Activated CD8-positive, alpha-beta T cell treated with anti-CD3 and anti-CD28 coated beads for 36 hours (primary cell): Measurements from ENCODE around the gene NTNG1. TPM values are rescaled to one million over a fixed set of nuclear protein-coding genes. Genes with fewer than 3 reads are reported as not detected.

Source experiments
- ATAC-seq: fragments of 200-7000 bp; cut with Tn5 transposase; one replicate; pipeline ENCODE4 v1.10.0; 2021; ENCODE audit warnings: mild to moderate bottlenecking, moderate library complexity
- CTCF ChIA-PET: fragments of 350-600 bp; sonication (Branson Sonifier 250); formaldehyde crosslinking; loops from one replicate; lab custom pipeline; 2021; ENCODE audit warnings: antibody characterized with exemption; lab: Charles Lee
- POLR2A ChIA-PET: fragments of 350-600 bp; sonication (Branson Sonifier 250); formaldehyde crosslinking; loops from one replicate; lab custom pipeline; 2021; ENCODE audit warnings: antibody characterized with exemption; lab: Charles Lee
- DNase-seq: peaks from one replicate; pipeline ENCODE4 v3.0.0-alpha.2; 2020
- H3K27ac Mint-ChIP-seq: one replicate; pipeline ENCODE4 v1.8.0; 2021; ENCODE audit warnings: mild to moderate bottlenecking, mixed read lengths
- H3K27me3 Mint-ChIP-seq: one replicate; pipeline ENCODE4 v1.8.0; 2021; ENCODE audit warnings: mixed read lengths
- H3K36me3 Mint-ChIP-seq: one replicate; pipeline ENCODE4 v1.8.0; 2021; ENCODE audit warnings: low read depth, mixed read lengths
- H3K4me1 Mint-ChIP-seq: one replicate; pipeline ENCODE4 v1.8.0; 2021; ENCODE audit warnings: low read depth, mixed read lengths
- H3K4me3 Mint-ChIP-seq: one replicate; pipeline ENCODE4 v1.8.0; 2021; ENCODE audit warnings: mild to moderate bottlenecking, moderate library complexity, mixed read lengths
- H3K9me3 Mint-ChIP-seq: one replicate; pipeline ENCODE4 v1.8.0; 2021; ENCODE audit warnings: mixed read lengths
- intact Hi-C: fragments of 100-400 bp; cut with micrococcal nuclease; formaldehyde crosslinking; loops from one replicate; pipeline ENCODE4 v1.10.0; 2022
- total RNA-seq, 2 experiments: library from RNA; stranded (reverse); gene quantifications; one replicate each; pipeline ENCODE4 v1.2.3, GENCODE V29; 2021
- TF ChIP-seq, protein P1 (sequence below): fragments of 200-600 bp; IDR thresholded peaks from one replicate; pipeline ENCODE4 v1.8.0; 2022; ENCODE audit warnings: antibody characterized with exemption, mild to moderate bottlenecking

Gene NTNG1
- total RNA-seq, 2 experiments from 2014 or later = 0.96 to 1.0 TPM

DNA sequence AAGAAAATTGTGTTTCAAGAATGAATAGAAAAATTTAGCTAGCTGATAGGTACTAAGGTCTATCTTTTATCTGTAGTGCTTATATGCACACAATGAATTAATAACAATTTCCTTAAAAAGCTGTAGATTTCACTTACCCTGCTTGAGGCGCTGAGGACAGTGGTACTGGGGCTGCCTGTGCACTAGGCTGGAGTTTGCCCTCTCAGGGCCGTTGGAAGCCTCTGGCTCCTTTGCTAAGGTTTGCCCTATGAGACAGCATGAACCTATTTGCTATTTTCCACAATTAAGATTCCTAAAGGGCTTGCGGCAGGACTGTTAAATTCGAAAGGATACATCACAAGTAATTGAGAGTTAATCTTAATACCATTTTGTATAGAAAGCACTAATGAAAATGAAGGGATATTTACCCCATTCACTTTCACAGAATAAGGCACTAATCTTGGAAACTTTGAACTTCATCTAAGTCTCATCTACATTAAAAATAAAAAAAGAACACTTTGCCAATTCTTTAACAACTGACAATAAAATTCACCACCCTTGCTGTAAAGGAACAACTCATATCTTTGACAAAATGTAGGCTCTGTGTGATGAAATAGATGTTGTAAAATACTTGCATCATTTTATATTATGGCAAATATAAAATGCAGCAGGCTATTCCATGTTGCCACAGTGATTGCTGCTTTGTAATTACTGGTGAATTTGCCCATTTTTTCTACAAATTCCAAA, 293.0 kb downstream of the NTNG1 start:
- H3K4me1 Mint-ChIP-seq = no peaks in the 10 kb centered on the region
- no peaks in the 10 kb centered on the region for H3K36me3 Mint-ChIP-seq
- no peak overlapping the region for H3K4me3 Mint-ChIP-seq
- TF ChIP-seq, protein P1, sequence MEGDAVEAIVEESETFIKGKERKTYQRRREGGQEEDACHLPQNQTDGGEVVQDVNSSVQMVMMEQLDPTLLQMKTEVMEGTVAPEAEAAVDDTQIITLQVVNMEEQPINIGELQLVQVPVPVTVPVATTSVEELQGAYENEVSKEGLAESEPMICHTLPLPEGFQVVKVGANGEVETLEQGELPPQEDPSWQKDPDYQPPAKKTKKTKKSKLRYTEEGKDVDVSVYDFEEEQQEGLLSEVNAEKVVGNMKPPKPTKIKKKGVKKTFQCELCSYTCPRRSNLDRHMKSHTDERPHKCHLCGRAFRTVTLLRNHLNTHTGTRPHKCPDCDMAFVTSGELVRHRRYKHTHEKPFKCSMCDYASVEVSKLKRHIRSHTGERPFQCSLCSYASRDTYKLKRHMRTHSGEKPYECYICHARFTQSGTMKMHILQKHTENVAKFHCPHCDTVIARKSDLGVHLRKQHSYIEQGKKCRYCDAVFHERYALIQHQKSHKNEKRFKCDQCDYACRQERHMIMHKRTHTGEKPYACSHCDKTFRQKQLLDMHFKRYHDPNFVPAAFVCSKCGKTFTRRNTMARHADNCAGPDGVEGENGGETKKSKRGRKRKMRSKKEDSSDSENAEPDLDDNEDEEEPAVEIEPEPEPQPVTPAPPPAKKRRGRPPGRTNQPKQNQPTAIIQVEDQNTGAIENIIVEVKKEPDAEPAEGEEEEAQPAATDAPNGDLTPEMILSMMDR = no peak
- intact Hi-C loops = no loop called here
- DNase-seq (no peak), ATAC-seq (no peak)
- peaks cover 1% of the 10 kb centered on the region for H3K27me3 Mint-ChIP-seq
- POLR2A ChIA-PET = no interaction called here
- H3K9me3 Mint-ChIP-seq = no peaks in the 10 kb centered on the region
- no peak overlapping the region for H3K27ac Mint-ChIP-seq
- CTCF ChIA-PET = interaction anchor here (0.8 to 1.4 kb wide), 2 partner anchors 74 to 317 kb away, joined by 3 read pairs; no protein-coding TSS in a partner anchor

DNA sequence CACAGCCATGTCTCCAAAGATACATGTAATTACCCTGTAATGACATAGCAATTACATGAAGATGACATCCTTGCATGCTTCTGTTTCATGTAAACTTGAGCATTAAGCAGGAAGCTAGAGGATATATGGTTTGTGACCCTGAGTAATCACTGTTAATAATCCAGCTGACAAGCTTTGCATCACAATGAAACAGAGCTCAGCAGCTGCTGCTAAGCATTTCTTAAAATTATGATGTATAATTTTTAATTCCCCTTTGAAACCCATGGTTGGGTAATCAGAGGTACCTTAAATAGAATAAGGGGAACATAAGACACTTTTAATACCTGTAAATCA, 293.5 kb downstream of the NTNG1 start:
- ChIA-PET POLR2A (no interaction called here), CTCF (interaction anchor here (1.4 kb wide), 1 partner anchor 316 kb away, joined by 3 read pairs; no protein-coding TSS in a partner anchor)
- TF ChIP-seq, protein P1 = no peak
- peaks cover 1% of the 10 kb centered on the region for H3K27me3 Mint-ChIP-seq
- no peaks in the 10 kb centered on the region for H3K4me1 Mint-ChIP-seq
- intact Hi-C loops = no loop called here
- H3K36me3 Mint-ChIP-seq = no peaks in the 10 kb centered on the region
- H3K4me3 Mint-ChIP-seq = no peak overlapping the region
- H3K27ac Mint-ChIP-seq = no peak overlapping the region
- H3K9me3 Mint-ChIP-seq = no peaks in the 10 kb centered on the region
- no peak for ATAC-seq
- no peak for DNase-seq

DNA sequence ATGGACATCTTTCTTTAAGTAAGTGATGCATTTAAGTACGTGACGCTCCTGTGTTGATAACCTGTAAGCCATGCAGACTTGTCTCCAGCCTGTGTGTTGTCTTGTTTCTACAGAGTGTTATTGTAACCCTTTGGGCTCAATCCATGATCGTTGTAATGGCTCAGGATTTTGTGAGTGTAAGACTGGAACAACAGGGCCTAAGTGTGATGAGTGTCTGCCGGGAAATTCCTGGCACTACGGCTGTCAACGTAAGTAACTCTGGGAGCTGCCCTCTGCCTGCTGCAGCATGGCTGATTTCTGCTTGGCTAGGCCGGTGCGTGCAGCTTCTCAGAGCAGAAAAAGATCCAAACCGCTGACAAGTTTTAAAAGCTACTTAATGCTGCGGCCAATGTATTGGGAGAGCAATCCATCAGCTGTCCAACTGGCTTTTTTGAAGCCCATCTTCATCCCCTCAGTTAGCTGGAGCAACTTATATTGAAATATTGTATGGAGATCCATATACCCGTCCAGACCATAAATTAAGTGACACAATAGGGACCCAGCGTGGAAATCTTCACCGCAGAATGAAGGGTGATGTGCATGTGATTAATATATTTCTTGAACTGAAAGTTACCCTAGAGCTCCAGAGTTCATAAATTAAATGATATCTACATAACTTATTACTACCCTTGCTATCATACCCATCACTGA, 295.9 kb downstream of the NTNG1 start:
- CTCF ChIA-PET = interaction anchor here (0.9 to 1.6 kb wide), 3 partner anchors 8 to 92 kb away, joined by 3 to 4 read pairs (median 4); no protein-coding TSS in a partner anchor
- H3K27me3 Mint-ChIP-seq = peaks cover 6% of the 10 kb centered on the region
- no peaks in the 10 kb centered on the region for H3K9me3 Mint-ChIP-seq
- DNase-seq (no peak), ATAC-seq (no peak)
- H3K36me3 Mint-ChIP-seq = no peaks in the 10 kb centered on the region
- no peak overlapping the region for H3K4me3 Mint-ChIP-seq
- no peak overlapping the region for H3K27ac Mint-ChIP-seq
- intact Hi-C loops = no loop called here
- POLR2A ChIA-PET = no interaction called here
- no peaks in the 10 kb centered on the region for H3K4me1 Mint-ChIP-seq
- TF ChIP-seq, protein P1 = no peak

DNA sequence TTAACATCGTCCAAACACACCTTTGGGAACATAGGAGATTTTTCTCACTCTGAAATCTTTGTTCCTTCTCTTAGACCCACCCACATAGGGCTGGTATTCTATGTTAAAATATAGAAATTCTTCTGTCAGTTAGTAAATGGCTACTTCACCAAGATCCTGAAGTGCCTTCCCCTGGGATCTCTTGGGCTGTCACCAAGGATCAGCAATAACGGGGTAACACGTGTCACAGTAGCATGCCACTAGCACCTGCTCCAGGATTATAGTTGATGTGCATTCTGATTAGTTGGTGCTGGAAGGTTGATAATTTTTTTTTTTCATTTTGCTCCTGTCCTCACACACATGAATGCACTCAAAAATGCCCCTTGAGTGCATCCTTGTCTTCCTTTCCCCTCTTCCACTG, 298.7 kb downstream of the NTNG1 start:
- DNase-seq = no peak
- Mint-ChIP-seq H3K9me3 (no peaks in the 10 kb centered on the region), H3K4me3 (no peak overlapping the region), H3K27ac (no peak overlapping the region), H3K4me1 (peaks cover 9% of the 10 kb centered on the region), H3K36me3 (no peaks in the 10 kb centered on the region), H3K27me3 (peaks cover 6% of the 10 kb centered on the region)
- ChIA-PET POLR2A (no interaction called here), CTCF (no interaction called here)
- no peak for ATAC-seq
- TF ChIP-seq, protein P1 = no peak
- intact Hi-C loops = no loop called here

DNA sequence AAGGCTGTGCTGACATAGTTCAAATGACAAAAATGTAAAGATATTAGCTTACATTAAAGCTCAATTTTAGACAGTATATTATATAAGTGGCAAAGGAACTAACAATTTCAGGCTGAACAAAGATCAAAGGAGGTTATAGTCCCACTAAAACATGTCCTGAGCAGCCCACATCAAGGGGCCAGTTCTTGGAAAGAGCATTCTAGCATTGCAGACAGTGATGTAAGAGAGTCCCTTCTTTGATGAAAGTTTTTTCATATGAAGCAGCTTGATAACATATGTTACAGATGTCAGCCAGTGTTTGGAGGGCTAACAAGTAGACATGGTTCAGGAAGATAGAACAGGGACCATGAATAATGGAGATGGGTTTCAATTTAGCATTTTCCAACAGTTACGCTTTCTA, 301.7 kb downstream of the NTNG1 start:
- peaks cover 9% of the 10 kb centered on the region for H3K4me1 Mint-ChIP-seq
- ChIA-PET POLR2A (no interaction called here), CTCF (interaction anchor here (1.1 to 1.4 kb wide), 2 partner anchors 10 to 87 kb away, joined by 3 to 4 read pairs; no protein-coding TSS in a partner anchor)
- H3K36me3 Mint-ChIP-seq = no peaks in the 10 kb centered on the region
- TF ChIP-seq, protein P1 = no peak
- no peak overlapping the region for H3K27ac Mint-ChIP-seq
- H3K9me3 Mint-ChIP-seq = no peaks in the 10 kb centered on the region
- H3K4me3 Mint-ChIP-seq = no peak overlapping the region
- DNase-seq (peak; percentile 67), ATAC-seq (peak; percentile 83)
- intact Hi-C loops = no loop called here
- H3K27me3 Mint-ChIP-seq = peaks cover 6% of the 10 kb centered on the region
